CD4-positive, alpha-beta T cell treated with Interleukin-17A for 1 hour (primary cell): ENCODE results near the gene F2RL2.
"Not testable (repeated sequence)": the region's sequence is repeated elsewhere in the genome, so short reads cannot be mapped to it uniquely, and the experiment has no call there.

Experiments
- DNase-seq: peaks from one replicate; pipeline ENCODE4 v3.0.0-alpha.2; 2020

Gene F2RL2

GRCh38 chr5:76617675-76618074 lies 5.5 kb downstream of the F2RL2 start:
- no peak for DNase-seq

- DNase-seq: no peak
Observed at GRCh38 chr5:76617229-76617628, 6.0 kb downstream of the F2RL2 start.

GRCh38 chr5:76616206-76616605 lies 7.0 kb downstream of the F2RL2 start:
- no peak for DNase-seq

DNA sequence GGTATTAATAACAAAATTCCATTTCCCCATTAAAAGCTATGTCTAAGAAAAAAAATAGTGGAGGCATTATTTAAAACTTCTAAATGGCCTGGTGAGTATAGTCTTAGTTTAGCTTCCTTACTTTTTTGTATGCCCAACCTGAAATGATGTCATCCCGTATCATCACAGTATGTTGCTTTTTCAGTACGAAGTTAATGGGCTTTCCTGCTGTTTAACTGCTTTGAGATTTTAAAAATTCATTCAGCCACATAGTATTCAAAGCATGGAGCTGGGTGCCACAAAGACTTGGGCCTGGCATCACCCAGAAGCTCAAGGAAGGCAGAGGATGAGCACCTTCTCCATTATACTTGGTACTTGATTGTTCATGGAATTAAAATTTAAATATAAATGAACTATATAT lies 7.4 kb downstream of the F2RL2 start:
- DNase-seq: no peak

GRCh38 chr5:76612942-76613341 lies 10.3 kb downstream of the F2RL2 start:
- DNase-seq: no peak

DNA sequence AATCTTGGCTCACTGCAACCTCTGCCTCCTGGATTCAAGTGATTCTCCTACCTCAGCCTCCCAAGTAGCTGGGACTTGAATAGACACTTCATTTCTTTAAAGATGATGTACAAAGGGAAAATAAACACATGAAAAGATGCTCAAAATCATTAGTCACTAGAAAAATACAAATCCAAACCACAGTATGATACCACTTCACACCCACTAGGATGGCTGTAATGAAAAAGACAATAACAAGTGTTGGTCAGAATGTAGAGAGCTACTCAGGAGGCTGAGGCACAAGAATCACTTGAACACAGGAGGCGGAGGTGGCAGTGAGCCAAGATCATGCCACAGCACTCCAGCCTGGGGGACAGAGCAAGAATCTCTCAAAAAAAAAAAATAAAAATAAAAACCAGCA lies 13.0 kb downstream of the F2RL2 start:
- no peak for DNase-seq

GRCh38 chr5:76608833-76609232 lies 14.4 kb downstream of the F2RL2 start:
- DNase-seq: peak; percentile 23

DNA sequence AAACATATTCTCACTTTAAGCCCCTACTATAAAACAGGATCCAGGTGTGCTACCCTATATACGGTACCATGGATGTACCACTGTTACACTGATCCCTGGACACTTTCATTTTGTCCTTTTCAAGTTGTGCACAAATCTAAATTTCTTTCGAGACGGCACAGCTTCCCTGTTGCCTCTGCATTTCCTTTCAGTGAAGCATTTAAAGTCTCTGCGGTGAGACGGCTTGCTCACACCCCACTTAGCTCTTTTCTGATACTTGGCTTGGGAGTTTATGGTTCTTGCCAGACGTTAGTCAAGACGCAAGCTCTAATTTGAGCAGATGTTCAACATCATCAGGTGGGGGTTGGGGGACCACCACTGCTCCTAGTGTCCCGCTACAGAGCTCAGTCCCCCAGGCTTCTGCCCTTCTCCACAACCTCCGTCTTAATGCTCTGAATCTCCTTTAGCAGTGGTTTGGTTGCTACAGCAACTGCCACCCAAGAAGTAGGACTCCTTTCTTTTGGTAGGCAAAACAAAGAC lies 15.8 kb downstream of the F2RL2 start:
- DNase-seq: no peak

- no peak for DNase-seq
Observed at GRCh38 chr5:76606701-76607100, 16.5 kb downstream of the F2RL2 start.

GRCh38 chr5:76604838-76605237 lies 18.4 kb downstream of the F2RL2 start:
- no peak for DNase-seq

DNA sequence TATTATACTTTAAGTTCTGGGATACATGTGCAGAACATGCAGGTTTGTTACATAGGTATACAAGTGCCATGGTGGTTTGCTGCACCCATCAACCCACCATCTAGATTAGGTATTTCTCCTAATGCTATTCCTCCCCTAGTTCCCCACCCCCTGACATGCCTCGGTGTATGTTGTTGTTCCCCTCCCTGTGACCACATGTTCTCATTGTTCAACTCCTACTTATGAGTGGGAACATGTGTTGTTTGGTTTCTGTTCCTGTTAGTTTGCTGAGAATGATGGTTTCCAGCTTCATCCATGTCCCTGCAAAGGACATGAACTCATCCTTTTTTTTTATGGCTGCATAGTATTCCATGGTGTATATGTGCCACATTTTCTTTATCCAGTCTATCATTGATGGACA lies 19.2 kb downstream of the F2RL2 start:
- not testable (repeated sequence) for DNase-seq

- DNase-seq: no peak
Observed at GRCh38 chr5:76602094-76602726, 21.0 kb downstream of the F2RL2 start.

DNA sequence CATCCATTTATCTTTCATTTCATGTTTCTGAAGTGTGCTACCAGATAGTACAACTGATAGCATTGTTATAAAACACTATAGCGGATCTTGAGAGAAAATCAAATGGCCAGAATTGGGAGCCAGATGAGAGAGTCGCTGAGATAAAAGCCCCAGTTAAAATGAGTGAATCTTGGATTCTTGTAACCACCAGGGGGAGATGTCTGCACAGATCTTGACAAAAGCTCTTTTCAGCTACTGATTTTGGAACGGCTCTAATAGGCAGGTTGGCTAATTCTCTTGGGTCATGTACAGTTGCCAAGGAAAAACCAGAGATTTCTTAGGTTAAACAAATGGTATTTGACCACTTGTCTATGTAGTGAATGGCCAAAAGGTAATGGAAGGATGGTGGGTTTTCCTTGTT lies 21.7 kb downstream of the F2RL2 start:
- peak; percentile 70 for DNase-seq

DNA sequence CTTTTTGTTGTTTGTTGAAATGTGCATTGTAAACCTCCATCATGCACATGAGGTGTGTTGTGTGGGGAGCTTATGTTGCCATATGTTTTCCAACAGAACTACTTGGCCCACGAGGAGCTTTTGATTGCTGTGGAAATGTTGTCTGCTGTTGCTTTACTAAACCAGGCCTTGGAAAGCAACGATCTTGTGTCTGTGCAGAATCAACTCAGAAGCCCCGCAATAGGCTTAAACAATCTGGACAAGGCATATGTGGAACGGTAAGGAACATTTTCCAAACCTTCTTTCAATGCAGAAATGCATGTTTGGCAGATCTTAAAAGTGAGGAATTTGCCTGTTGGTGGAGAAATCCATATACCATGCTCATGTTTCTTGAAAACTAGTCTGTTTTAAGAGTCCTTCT lies 22.5 kb downstream of the F2RL2 start:
- no peak for DNase-seq

DNA sequence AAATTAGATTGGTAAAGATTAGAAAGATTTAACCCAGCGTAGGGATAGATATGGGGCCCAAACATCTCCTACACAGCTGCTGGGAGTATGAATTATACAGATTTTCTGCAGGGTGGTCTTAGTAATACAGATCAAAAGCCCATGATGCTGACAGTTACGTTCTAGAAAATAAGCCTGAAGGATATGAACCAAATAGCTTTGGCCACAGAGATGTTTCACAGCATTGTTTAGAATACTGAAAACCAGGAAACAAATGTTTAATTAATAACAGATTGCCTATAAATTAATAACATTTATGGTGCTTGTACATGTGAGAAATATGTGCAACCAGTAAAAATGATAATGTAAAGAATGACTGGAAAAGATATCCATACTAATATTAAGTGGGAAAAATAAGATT lies 24.7 kb downstream of the F2RL2 start:
- DNase-seq: no peak

GRCh38 chr5:76595755-76596481 lies 27.3 kb downstream of the F2RL2 start:
- DNase-seq: no peak

- no peak for DNase-seq
Observed at GRCh38 chr5:76594107-76594506, 29.1 kb downstream of the F2RL2 start.

DNA sequence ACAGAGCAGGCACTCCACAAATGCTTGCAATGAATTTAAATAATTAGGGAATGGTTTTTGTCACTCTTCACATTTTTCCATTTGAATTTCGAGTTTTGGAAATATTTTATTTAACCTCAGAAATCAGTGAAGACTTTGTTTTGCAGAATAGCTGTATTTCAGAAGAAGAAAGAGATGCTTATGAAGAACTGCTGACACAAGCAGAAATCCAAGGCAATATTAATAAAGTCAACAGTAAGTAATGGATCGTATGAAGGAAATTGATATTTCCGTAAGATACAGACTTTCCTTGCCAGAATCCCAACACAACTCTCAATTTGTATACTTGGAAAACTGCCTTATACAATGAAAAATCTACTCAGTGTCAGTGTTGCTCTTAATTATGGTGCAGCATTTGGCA lies 30.5 kb downstream of the F2RL2 start:
- no peak for DNase-seq

DNA sequence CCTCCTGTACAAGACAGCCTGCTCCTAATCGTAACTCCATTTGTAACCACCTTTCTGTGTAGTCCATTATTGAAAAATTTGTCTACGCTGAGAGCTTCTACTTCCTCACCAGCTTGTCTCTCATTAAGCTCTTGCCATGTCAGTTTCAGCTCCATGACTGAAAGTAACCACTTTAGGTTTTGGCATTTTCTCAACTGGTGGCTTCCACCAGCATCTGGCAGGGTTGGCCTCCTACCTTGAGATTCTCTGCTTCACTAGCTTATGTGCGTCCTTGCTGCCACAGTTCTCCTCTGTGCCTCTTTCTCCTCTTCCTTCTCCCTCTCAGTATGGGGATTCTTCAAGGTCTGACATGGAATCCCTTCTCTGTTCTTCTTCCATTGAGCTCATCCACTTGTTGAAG lies 31.8 kb downstream of the F2RL2 start:
- DNase-seq: no peak

DNA sequence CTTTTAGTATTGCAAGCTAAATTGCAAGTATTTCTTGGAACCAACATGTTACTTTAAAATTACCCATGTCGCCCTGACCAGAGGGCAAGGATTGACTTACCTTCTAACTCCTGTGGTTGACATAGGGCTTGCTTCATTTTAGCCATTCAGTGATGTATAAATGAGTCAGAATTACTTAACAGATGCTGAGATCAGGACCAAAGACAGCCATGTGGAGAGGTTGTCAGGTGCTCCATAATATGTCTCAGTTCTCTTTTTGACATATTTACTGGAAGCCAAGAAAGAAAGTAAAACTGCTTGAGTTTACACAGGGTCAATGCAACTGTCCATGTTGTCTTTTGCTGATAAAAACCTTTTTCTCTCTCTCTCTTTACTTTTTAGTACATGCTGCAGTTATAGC lies 33.2 kb downstream of the F2RL2 start:
- no peak for DNase-seq

DNA sequence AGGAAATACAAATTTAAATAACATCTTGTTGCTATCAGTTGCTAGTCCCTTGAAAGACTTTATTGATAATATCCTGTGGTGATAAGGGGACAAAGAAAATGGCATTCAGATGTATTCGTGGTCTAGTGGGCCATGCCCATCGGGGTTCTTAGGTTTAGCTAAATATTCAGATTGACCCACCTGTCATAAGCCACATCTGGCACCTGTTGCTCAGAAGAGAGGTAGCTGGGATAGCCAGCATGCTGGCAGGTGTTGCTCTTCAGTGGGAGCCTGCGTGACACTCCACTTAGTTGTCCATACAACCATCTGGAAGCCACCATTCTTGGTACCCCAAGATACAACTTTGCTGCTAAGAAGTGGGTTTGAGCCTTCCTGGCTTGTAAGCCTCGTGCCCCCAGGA lies 36.7 kb downstream of the F2RL2 start:
- no peak for DNase-seq

DNA sequence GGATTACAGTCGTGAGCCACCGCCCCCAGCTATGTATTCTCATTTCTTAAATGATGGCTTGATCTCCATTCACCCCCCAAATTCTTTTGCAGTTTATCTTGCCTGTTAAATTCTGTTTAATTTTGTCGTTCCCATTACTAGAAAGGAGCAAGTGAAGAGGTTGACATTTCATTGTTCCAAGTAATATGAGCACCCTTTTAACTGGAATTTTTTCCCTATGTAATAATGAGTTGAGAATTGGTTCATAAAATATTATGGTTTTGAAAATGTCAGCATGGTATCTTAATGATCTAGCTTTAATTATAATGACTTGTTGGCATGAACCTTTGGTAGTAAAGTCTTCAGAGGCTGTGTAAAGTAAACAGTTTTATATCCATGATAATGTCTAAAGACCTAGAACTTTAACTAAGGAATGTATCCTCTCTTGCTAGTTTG lies 37.4 kb downstream of the F2RL2 start:
- DNase-seq: no peak

DNA sequence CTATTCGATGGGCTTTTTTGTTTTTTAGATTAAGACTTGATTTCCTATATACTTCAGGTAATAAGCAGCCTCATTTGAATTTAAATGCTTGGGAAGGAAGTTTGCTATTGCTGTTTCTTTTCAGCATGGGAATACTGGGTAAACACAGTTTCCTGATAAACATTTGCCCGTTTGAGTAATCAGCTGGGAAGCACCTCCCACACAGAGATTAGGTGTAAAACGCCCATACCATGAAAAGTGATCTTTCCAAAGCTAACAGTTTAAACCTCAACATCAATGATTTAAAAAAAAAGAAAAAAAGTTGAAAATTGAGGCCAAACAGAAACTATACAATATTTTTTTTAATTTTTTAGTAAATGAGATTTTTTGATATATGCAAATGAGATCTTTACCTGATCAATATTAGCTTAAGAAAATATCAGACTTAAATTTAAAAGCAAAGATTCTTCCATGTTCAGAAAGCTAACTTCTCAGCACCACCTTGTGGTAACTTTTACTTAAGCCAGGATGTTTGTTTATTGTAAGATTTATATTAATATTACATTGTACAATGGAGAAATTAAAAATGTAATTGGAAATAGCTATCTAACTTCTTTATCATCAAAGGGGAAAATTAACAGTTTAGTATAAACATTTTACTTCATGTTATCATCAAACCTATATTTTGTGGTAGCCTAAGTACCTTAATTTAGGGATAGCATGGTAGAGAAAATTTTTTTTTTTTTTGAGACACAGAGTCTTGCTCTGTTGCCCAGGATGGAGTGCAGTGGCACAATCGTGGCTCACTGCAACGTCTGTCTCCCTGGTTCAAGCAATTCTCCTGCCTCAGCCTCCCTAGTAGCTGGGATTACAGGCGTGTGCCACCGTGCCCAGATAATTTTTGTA lies 39.8 kb downstream of the F2RL2 start:
- DNase-seq: peak; percentile 35
